SK-N-SH (cell line): Measurements from ENCODE around the gene ACE.

ENCODE experiments used
- CHD2 ChIP-seq: fragments of 150-350 bp; IDR thresholded peaks from 2 replicates; pipeline ENCODE4 v1.6.1; 2018; ENCODE audit warnings: low read length; ENCODE audit not compliant: partially characterized antibody
- FOSL2 ChIP-seq: IDR thresholded peaks from 2 replicates; pipeline ENCODE4 v1.4.0; 2012; ENCODE audit warnings: low read depth, mild to moderate bottlenecking, moderate library complexity, borderline replicate concordance
- FOXM1 ChIP-seq: IDR thresholded peaks from 2 replicates; pipeline ENCODE4 v1.4.0; 2012; ENCODE audit warnings: low read depth, mild to moderate bottlenecking
- JUND ChIP-seq: IDR thresholded peaks from 2 replicates; pipeline ENCODE4 v1.4.0; 2012
- NFIC ChIP-seq: IDR thresholded peaks from 2 replicates; pipeline ENCODE4 v1.4.0; 2012; ENCODE audit warnings: borderline replicate concordance
- POLR2AphosphoS5 ChIP-seq: IDR thresholded peaks from 2 replicates; pipeline ENCODE4 v1.6.1; 2012; ENCODE audit warnings: low read depth, low read length
- SMC3 ChIP-seq: IDR thresholded peaks from 2 replicates; pipeline ENCODE4 v1.6.1; 2012; ENCODE audit warnings: low read depth, low read length, improper control_type of control experiment
- YY1 ChIP-seq: IDR thresholded peaks from 2 replicates; pipeline ENCODE4 v1.4.0; 2012; ENCODE audit warnings: low read depth, mild to moderate bottlenecking
- TF ChIP-seq, protein P1 (sequence below): fragments of 200-600 bp; sonication (generic); IDR thresholded peaks from 2 replicates; pipeline ENCODE4 v1.6.1; 2017; ENCODE audit warnings: antibody characterized with exemption, mild to moderate bottlenecking, moderate library complexity
- TF ChIP-seq, protein P2 (sequence below): IDR thresholded peaks from 2 replicates; pipeline ENCODE4 v1.4.0; 2012; ENCODE audit warnings: low read depth
- TF ChIP-seq, protein P3 (sequence below): IDR thresholded peaks from 2 replicates; pipeline ENCODE4 v1.4.0; 2012; ENCODE audit warnings: low read depth, borderline replicate concordance
- TF ChIP-seq, protein P4 (sequence below): IDR thresholded peaks from 2 replicates; pipeline ENCODE4 v1.4.0; 2012; ENCODE audit warnings: low read depth, borderline replicate concordance
- TF ChIP-seq, protein P5 (sequence below): fragments of 150-350 bp; IDR thresholded peaks from 2 replicates; pipeline ENCODE4 v1.6.1; 2017; ENCODE audit warnings: antibody characterized with exemption, low read length, low read depth, borderline replicate concordance

DNA sequence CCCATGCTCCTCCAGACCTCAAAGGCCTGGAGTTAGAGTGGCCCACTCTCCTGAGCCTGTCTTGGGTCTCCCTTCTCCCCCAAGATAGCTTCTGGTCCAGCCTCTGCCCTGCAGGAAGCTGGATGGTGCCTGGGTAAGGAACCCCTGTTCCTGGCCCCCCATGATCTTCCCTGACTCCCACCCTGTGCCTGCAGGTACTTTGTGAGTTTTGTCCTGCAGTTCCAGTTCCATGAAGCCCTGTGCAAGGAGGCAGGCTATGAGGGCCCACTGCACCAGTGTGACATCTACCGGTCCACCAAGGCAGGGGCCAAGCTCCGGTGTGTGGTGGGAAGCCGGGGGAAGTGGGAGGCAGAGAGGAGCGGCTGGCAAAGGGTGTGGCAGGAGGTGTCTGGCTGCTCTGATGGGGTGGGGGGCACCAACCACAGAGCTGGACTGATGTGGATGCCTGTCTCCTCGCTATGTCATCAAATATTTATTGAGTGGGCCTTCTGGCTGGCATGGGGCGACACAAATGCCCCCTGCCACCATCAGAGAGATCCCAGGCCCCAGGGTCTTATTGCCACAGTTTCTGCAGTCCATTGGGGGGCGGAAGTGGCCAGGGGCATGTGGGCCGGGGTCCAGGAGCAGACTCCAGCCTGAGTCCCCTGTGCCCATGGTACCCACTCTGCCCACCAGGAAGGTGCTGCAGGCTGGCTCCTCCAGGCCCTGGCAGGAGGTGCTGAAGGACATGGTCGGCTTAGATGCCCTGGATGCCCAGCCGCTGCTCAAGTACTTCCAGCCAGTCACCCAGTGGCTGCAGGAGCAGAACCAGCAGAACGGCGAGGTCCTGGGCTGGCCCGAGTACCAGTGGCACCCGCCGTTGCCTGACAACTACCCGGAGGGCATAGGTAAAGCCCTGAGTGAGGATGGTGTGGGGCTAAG is 7.1 kb downstream of the ACE start:
- TF ChIP-seq, protein P1, sequence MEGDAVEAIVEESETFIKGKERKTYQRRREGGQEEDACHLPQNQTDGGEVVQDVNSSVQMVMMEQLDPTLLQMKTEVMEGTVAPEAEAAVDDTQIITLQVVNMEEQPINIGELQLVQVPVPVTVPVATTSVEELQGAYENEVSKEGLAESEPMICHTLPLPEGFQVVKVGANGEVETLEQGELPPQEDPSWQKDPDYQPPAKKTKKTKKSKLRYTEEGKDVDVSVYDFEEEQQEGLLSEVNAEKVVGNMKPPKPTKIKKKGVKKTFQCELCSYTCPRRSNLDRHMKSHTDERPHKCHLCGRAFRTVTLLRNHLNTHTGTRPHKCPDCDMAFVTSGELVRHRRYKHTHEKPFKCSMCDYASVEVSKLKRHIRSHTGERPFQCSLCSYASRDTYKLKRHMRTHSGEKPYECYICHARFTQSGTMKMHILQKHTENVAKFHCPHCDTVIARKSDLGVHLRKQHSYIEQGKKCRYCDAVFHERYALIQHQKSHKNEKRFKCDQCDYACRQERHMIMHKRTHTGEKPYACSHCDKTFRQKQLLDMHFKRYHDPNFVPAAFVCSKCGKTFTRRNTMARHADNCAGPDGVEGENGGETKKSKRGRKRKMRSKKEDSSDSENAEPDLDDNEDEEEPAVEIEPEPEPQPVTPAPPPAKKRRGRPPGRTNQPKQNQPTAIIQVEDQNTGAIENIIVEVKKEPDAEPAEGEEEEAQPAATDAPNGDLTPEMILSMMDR, result no peak
- TF ChIP-seq JUND, result no peak
- no peak for TF ChIP-seq POLR2AphosphoS5
- TF ChIP-seq, protein P2, sequence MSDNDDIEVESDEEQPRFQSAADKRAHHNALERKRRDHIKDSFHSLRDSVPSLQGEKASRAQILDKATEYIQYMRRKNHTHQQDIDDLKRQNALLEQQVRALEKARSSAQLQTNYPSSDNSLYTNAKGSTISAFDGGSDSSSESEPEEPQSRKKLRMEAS, result no peak
- no peak for TF ChIP-seq SMC3
- TF ChIP-seq, protein P3, sequence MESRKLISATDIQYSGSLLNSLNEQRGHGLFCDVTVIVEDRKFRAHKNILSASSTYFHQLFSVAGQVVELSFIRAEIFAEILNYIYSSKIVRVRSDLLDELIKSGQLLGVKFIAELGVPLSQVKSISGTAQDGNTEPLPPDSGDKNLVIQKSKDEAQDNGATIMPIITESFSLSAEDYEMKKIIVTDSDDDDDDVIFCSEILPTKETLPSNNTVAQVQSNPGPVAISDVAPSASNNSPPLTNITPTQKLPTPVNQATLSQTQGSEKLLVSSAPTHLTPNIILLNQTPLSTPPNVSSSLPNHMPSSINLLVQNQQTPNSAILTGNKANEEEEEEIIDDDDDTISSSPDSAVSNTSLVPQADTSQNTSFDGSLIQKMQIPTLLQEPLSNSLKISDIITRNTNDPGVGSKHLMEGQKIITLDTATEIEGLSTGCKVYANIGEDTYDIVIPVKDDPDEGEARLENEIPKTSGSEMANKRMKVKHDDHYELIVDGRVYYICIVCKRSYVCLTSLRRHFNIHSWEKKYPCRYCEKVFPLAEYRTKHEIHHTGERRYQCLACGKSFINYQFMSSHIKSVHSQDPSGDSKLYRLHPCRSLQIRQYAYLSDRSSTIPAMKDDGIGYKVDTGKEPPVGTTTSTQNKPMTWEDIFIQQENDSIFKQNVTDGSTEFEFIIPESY, result no peak
- TF ChIP-seq CHD2, result no peak
- no peak for TF ChIP-seq FOSL2
- TF ChIP-seq, protein P4, sequence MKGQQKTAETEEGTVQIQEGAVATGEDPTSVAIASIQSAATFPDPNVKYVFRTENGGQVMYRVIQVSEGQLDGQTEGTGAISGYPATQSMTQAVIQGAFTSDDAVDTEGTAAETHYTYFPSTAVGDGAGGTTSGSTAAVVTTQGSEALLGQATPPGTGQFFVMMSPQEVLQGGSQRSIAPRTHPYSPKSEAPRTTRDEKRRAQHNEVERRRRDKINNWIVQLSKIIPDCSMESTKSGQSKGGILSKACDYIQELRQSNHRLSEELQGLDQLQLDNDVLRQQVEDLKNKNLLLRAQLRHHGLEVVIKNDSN, result no peak
- TF ChIP-seq, protein P5, sequence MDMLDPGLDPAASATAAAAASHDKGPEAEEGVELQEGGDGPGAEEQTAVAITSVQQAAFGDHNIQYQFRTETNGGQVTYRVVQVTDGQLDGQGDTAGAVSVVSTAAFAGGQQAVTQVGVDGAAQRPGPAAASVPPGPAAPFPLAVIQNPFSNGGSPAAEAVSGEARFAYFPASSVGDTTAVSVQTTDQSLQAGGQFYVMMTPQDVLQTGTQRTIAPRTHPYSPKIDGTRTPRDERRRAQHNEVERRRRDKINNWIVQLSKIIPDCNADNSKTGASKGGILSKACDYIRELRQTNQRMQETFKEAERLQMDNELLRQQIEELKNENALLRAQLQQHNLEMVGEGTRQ, result no peak
- no peak for TF ChIP-seq FOXM1
- no peak for TF ChIP-seq YY1
- TF ChIP-seq NFIC, result no peak
